Measurements from ENCODE around the gene PCDHGB1. TPM values are rescaled to one million over a fixed set of nuclear protein-coding genes. Genes with fewer than 3 reads are reported as not detected.
"Not testable (repeated sequence)": the region's sequence is repeated elsewhere in the genome, so short reads cannot be mapped to it uniquely, and the experiment has no call there.

PCDHGB1 gene
- total RNA-seq, 1 donor from 2014 or later, result 0.44 TPM

DNA sequence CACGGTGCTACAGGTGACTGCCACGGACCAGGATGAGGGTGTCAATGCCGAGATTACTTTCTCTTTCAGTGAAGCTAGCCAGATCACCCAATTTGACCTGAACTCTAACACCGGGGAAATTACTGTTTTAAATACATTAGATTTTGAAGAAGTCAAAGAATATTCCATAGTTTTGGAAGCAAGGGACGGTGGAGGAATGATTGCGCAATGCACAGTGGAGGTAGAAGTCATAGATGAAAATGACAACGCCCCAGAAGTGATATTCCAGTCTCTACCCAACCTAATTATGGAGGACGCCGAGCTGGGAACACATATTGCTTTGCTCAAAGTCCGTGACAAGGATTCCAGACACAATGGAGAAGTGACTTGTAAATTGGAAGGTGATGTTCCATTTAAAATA, 38.8 kb downstream of the PCDHGB1 start:
- Mint-ChIP-seq H3K9me3 (peaks cover 29% of the 10 kb centered on the region), H3K27ac (no peak overlapping the region), H3K36me3 (ENCODE audit: low read depth) (peaks cover 2% of the 10 kb centered on the region), H3K4me3 (no peak overlapping the region), H3K27me3 (peaks cover 60% of the 10 kb centered on the region), H3K4me1 (no peaks in the 10 kb centered on the region)
- POLR2A ChIA-PET, result no interaction called here
- CTCF ChIA-PET, result no interaction called here
- TF ChIP-seq, protein P1, sequence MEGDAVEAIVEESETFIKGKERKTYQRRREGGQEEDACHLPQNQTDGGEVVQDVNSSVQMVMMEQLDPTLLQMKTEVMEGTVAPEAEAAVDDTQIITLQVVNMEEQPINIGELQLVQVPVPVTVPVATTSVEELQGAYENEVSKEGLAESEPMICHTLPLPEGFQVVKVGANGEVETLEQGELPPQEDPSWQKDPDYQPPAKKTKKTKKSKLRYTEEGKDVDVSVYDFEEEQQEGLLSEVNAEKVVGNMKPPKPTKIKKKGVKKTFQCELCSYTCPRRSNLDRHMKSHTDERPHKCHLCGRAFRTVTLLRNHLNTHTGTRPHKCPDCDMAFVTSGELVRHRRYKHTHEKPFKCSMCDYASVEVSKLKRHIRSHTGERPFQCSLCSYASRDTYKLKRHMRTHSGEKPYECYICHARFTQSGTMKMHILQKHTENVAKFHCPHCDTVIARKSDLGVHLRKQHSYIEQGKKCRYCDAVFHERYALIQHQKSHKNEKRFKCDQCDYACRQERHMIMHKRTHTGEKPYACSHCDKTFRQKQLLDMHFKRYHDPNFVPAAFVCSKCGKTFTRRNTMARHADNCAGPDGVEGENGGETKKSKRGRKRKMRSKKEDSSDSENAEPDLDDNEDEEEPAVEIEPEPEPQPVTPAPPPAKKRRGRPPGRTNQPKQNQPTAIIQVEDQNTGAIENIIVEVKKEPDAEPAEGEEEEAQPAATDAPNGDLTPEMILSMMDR (IDR thresholded peaks at IDR 0.05), result no peak
- DNase-seq (no peak), ATAC-seq (ENCODE audit: low read depth) (no peak)
- intact Hi-C loops (cut with micrococcal nuclease), result no loop called here

DNA sequence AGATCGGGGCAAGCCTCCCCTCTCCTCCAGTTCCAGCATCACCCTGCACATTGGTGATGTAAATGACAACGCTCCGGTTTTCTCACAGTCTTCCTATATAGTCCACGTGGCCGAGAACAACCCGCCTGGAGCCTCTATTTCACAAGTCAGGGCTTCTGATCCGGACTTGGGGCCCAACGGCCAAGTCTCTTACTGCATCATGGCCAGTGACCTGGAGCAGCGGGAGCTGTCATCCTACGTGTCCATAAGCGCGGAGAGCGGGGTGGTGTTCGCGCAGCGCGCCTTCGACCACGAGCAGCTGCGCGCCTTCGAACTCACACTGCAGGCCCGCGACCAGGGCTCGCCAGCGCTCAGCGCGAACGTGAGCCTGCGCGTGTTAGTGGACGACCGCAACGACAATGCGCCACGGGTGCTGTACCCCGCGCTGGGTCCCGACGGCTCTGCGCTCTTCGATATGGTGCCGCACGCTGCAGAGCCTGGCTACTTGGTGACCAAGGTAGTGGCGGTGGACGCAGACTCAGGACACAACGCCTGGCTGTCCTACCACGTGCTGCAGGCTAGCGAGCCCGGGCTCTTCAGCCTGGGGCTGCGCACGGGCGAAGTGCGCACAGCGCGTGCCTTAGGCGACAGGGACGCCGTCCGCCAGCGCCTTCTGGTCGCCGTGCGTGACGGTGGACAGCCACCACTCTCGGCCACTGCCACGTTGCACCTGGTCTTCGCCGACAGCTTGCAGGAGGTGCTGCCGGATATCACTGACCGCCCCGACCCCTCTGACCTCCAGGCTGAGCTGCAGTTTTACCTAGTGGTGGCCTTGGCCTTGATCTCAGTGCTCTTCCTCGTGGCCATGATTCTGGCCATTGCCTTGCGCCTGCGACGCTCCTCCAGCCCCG, 39.5 kb downstream of the PCDHGB1 start:
- ChIA-PET CTCF (no interaction called here), POLR2A (no interaction called here)
- intact Hi-C loops (cut with micrococcal nuclease), result no loop called here
- Mint-ChIP-seq H3K27ac (no peak overlapping the region), H3K36me3 (ENCODE audit: low read depth) (peaks cover 2% of the 10 kb centered on the region), H3K27me3 (peaks cover 58% of the 10 kb centered on the region), H3K4me3 (no peak overlapping the region), H3K9me3 (peaks cover 25% of the 10 kb centered on the region), H3K4me1 (no peaks in the 10 kb centered on the region)
- TF ChIP-seq, protein P1 (IDR thresholded peaks at IDR 0.05), result no peak
- ATAC-seq (ENCODE audit: low read depth) (no peak), DNase-seq (no peak)

DNA sequence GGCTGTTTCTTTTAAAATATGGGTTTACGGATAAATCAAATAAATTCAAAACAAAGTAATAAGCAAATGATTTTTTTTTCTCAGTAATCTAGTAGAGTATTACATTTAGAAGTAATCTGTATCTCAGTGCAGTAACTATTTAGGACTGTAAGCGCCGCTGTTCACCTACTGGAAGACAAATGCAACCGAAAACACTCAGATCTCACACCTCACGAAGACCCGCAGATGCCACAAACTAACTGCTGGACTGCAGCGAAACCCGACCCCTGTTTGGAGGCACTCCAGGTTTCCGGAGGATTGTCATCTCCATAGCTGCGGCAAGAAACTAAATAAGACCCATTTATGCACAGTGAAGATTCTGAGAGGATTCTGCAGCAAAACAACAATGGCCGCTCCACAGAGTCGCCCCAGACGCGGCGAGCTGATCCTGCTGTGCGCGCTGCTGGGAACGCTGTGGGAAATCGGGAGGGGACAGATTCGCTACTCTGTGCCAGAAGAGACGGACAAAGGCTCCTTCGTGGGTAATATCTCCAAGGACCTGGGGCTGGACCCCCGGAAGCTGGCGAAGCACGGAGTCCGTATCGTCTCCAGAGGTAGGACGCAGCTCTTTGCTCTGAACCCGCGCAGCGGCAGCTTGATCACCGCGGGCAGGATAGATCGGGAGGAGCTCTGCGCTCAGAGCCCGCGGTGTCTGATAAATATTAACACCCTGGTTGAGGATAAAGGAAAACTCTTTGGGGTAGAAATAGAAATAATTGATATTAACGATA, 42.7 kb downstream of the PCDHGB1 start, which contains the start of gene PCDHGA8:
PCDHGA8 (plus strand) TSS at position 205 of the 770 bp plus-strand sequence; CDS start at position 386, 181 bp downstream.
- Mint-ChIP-seq H3K27me3 (peaks cover 54% of the 10 kb centered on the region), H3K36me3 (ENCODE audit: low read depth) (peaks cover 2% of the 10 kb centered on the region), H3K9me3 (peaks cover 19% of the 10 kb centered on the region), H3K4me1 (no peaks in the 10 kb centered on the region), H3K27ac (no peak within 1 kb of the TSS), H3K4me3 (no peak within 1 kb of the TSS)
- ChIA-PET POLR2A (no interaction called here), CTCF (interaction anchor here (1.2 kb wide), 1 partner anchor 175 kb away, joined by 3 read pairs; no protein-coding TSS in a partner anchor)
- no peak for DNase-seq
- ATAC-seq (ENCODE audit: low read depth), result no peak
- TF ChIP-seq, protein P1 (IDR thresholded peaks at IDR 0.05), result no peak
- intact Hi-C loops (cut with micrococcal nuclease), result no loop called here

GRCh38 chr5:141393267-141393666, 43.4 kb downstream of the PCDHGB1 start:
- CTCF ChIA-PET, result no interaction called here
- Mint-ChIP-seq H3K36me3 (ENCODE audit: low read depth) (peaks cover 2% of the 10 kb centered on the region), H3K27ac (no peak overlapping the region), H3K4me1 (no peaks in the 10 kb centered on the region), H3K9me3 (peaks cover 19% of the 10 kb centered on the region), H3K27me3 (peaks cover 53% of the 10 kb centered on the region), H3K4me3 (no peak overlapping the region)
- no peak for ATAC-seq (ENCODE audit: low read depth)
- intact Hi-C loops (cut with micrococcal nuclease), result no loop called here
- TF ChIP-seq, protein P1 (IDR thresholded peaks at IDR 0.05), result no peak
- DNase-seq, result no peak
- POLR2A ChIA-PET, result no interaction called here

- DNase-seq; H3K4me3 Mint-ChIP-seq; H3K27ac Mint-ChIP-seq; H3K36me3 Mint-ChIP-seq (ENCODE audit: low read depth); H3K4me1 Mint-ChIP-seq; POLR2A ChIA-PET; ATAC-seq (ENCODE audit: low read depth); intact Hi-C loops (cut with micrococcal nuclease): not testable (repeated sequence)
- CTCF ChIA-PET, result interaction anchor here (1.1 kb wide), 1 partner anchor 25 kb away, joined by 3 read pairs; the partner anchor contains the start of gene PCDHGB3
- Mint-ChIP-seq H3K27me3 (peaks cover 52% of the 10 kb centered on the region), H3K9me3 (peaks cover 22% of the 10 kb centered on the region)
Observed at GRCh38 chr5:141394401-141395187, 44.7 kb downstream of the PCDHGB1 start.

GRCh38 chr5:141397756-141398551, 48.1 kb downstream of the PCDHGB1 start, which contains the start of gene PCDHGB5:
PCDHGB5 (plus strand) TSS chr5:141397947; CDS start chr5:141398128, 181 bp downstream.
- CTCF ChIA-PET, result interaction anchor here (0.7 to 1.8 kb wide), 7 partner anchors 10 to 169 kb away, joined by 3 to 6 read pairs (median 3); partner anchors contain the start of genes PCDHGA6, PCDHGB3 and PCDHGB6

More at GRCh38 chr5:141397756-141398551, 48.1 kb downstream of the PCDHGB1 start, which contains the start of gene PCDHGB5:
- DNase-seq; POLR2A ChIA-PET; H3K4me1 Mint-ChIP-seq; intact Hi-C loops (cut with micrococcal nuclease); H3K36me3 Mint-ChIP-seq (ENCODE audit: low read depth); H3K27ac Mint-ChIP-seq: not testable (repeated sequence)
- peaks cover 50% of the 10 kb centered on the region for H3K27me3 Mint-ChIP-seq
- H3K4me3 Mint-ChIP-seq, result peak within 1 kb of the TSS; percentile 60
- ATAC-seq (ENCODE audit: low read depth), result peak; percentile 98
- peaks cover 17% of the 10 kb centered on the region for H3K9me3 Mint-ChIP-seq

All from activated B cell treated with CpG ODN at 0.5 μM for 24 hours (primary cell).